ENCODE data around the gene KLHL29. TPM values are rescaled to one million over a fixed set of nuclear protein-coding genes. Genes with fewer than 3 reads are reported as not detected.
A peak's percentile ranks its signal among the peaks of the same experiment; 100 is the strongest.

Gene KLHL29
- total RNA-seq, 4 donors from 2014 or later: 39.6 to 52.0 (median 40.4) TPM

DNA sequence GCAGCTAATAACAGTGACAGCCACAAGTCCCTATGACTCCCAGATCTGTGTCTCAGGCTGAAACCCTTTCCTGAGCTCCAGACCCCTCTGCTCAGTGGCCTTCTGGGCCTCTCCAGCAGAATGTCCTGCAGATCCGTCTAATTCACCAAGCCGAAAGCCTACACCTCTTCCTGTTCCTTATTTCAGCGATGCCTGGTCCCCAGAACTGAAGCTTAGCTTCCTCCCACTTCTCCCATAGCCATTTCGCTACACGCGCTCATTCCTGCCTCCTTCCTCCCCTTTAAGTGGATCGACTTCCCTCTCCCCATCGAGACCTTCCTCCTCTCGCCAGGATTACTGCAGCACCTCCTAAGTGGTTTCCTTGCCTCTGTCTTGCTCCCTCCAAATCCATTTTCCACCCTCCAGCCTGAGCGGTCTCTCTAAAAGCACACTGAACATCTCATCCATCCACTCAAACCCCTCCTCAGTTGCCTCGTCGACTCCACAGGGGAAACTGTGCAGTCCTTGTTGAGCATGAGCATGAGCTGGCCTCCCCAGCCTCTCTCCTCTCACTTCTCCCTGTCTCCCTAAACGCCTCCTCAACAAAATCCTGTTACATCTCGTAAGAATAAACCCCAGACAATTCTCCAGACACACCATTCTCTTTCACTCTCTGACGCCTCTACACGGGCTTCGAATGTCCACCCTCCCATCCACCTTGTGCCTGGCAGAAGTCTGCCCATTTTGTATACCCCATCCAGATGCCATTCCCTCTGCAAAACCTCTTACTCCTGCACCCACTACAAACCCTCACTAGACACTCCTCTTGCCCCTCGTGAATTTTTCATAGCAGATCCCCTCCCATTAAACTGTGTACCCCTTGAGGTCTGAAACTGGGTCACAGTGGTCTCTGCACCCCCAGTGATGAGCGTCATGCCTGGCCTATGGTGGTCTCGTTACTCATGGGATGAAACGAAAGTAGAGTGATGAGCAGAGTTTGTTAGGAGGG, 309.4 kb downstream of the KLHL29 start:
- Histone ChIP-seq H3K4me3 (no peak overlapping the region), H3K27ac (no peak overlapping the region), H3K36me3 (peaks cover 0 to 100% (median 0%) of the 10 kb centered on the region in 3 donors), H3K9me3 (no peaks in the 10 kb centered on the region), H3K4me1 (peaks cover 0 to 45% (median 4%) of the 10 kb centered on the region in 4 donors), H3K27me3 (no peaks in the 10 kb centered on the region)
- DNase-seq (ENCODE audit: low spot score in 2 of 2): peak in 1 of 2 donors; percentile 4
- 77 to 83% methylated on average over 21 of the region's 21 CpGs for WGBS, 2 donors
- no peak for TF ChIP-seq POLR2A (IDR thresholded peaks at IDR 0.05)
- TF ChIP-seq, protein P1, sequence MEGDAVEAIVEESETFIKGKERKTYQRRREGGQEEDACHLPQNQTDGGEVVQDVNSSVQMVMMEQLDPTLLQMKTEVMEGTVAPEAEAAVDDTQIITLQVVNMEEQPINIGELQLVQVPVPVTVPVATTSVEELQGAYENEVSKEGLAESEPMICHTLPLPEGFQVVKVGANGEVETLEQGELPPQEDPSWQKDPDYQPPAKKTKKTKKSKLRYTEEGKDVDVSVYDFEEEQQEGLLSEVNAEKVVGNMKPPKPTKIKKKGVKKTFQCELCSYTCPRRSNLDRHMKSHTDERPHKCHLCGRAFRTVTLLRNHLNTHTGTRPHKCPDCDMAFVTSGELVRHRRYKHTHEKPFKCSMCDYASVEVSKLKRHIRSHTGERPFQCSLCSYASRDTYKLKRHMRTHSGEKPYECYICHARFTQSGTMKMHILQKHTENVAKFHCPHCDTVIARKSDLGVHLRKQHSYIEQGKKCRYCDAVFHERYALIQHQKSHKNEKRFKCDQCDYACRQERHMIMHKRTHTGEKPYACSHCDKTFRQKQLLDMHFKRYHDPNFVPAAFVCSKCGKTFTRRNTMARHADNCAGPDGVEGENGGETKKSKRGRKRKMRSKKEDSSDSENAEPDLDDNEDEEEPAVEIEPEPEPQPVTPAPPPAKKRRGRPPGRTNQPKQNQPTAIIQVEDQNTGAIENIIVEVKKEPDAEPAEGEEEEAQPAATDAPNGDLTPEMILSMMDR (IDR thresholded peaks at IDR 0.05): no peak
- no peak for TF ChIP-seq EP300 (IDR thresholded peaks at IDR 0.05)

DNA sequence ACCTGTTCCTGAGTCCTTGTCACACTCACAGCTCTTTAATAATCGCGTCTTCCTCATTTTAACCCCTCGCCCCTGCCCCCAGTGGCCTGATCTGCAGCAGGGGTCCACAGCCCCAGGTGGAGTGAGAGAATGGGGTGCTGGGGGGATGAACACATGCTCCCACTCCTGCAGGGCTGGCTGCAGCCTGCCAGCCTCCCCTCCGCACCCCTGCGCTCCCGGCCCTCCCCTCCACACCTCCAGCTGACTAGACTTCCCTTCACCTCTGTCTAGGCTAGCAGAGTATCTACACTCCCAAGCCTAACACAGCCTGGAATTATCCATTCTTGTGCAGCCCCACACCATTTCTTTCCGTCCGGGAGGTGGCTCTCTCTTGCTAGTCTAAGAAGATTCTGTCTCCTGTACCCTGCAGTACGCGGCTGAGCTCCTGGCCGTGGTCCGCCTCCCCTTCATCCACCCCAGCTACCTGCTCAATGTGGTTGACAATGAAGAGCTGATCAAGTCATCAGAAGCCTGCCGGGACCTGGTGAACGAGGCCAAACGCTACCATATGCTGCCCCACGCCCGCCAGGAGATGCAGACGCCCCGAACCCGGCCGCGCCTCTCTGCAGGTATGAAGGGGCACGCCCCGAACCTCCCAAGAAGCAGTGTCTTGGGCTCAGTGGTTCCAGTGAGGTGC, 310.4 kb downstream of the KLHL29 start:
- 94 to 96% methylated on average over 18 to 24 of the region's 24 CpGs for WGBS, 2 donors
- H3K36me3 ChIP-seq: peaks cover 0 to 100% (median 0%) of the 10 kb centered on the region in 3 donors
- H3K27me3 ChIP-seq: no peaks in the 10 kb centered on the region
- peaks cover 0 to 35% (median 4%) of the 10 kb centered on the region in 4 donors for H3K4me1 ChIP-seq
- DNase-seq (ENCODE audit: low spot score in 2 of 2): peak in 1 of 2 donors; percentile 9
- no peak overlapping the region for H3K27ac ChIP-seq
- H3K4me3 ChIP-seq: no peak overlapping the region
- H3K9me3 ChIP-seq: peaks cover 0 to 4% (median 0%) of the 10 kb centered on the region in 4 donors
- TF ChIP-seq EP300 (IDR thresholded peaks at IDR 0.05) (no peak), POLR2A (IDR thresholded peaks at IDR 0.05) (no peak)
- TF ChIP-seq, protein P1 (IDR thresholded peaks at IDR 0.05): no peak

DNA sequence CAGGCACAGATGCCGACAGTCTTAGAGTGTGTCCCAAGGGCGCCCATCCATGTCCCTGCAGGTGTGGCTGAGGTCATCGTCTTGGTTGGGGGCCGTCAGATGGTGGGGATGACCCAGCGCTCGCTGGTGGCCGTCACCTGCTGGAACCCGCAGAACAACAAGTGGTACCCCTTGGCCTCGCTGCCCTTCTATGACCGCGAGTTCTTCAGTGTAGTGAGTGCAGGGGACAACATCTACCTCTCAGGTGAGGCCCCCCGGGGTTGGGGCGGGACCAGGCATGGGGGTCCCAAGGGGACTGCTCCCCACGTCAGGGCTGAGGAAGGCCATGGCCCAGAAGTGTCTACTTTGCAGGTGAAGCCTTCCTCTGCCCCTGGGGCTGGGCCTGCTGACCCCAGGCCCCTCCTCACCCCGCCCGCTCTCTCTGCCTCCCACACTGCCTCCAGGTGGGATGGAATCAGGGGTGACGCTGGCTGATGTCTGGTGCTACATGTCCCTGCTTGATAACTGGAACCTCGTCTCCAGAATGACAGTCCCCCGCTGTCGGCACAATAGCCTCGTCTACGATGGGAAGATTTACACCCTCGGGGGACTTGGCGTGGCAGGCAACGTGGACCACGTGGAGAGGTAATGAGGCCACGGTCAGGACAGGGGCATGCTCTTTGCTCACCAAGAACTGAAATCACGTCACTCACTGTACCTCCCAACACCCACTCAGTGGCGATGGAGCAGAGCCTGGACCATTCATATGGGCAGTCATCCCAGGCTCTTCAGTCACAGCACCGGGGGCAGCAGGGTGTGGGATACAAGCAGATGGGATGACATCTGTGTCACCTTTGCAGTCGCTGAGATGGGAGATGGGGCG, 311.1 kb downstream of the KLHL29 start:
- H3K36me3 ChIP-seq: peaks cover 0 to 100% (median 0%) of the 10 kb centered on the region in 3 donors
- H3K27me3 ChIP-seq: no peaks in the 10 kb centered on the region
- peaks cover 0 to 4% (median 0%) of the 10 kb centered on the region in 4 donors for H3K9me3 ChIP-seq
- TF ChIP-seq POLR2A (IDR thresholded peaks at IDR 0.05) (no peak), EP300 (IDR thresholded peaks at IDR 0.05) (no peak)
- TF ChIP-seq, protein P1 (IDR thresholded peaks at IDR 0.05): no peak
- H3K4me3 ChIP-seq: no peak overlapping the region
- H3K27ac ChIP-seq: peak overlapping the region in 1 of 4 donors; percentile 51
- 81 to 88% methylated on average over 26 to 27 of the region's 32 CpGs for WGBS, 2 donors
- H3K4me1 ChIP-seq: peaks cover 0 to 28% (median 4%) of the 10 kb centered on the region in 4 donors
- peak in 1 of 2 donors; percentile 11 for DNase-seq (ENCODE audit: low spot score in 2 of 2)

DNA sequence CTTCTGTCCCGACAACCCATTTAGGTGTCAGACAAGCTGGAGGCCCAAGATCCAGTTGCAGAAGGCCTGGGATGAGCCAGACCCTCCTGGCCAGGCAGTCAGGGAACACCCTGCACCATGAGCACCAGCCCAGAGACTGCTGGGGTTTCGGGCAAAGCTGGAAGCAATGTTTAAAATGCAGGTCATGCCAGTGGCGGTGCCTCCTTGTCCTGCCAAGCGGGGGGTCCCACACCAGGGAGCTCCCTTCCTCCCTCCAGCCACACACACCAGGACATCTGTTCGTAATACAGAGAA, 311.7 kb downstream of the KLHL29 start:
- Histone ChIP-seq H3K4me3 (no peak overlapping the region), H3K9me3 (peaks cover 0 to 4% (median 0%) of the 10 kb centered on the region in 4 donors), H3K27ac (peak overlapping the region in 1 of 4 donors; percentile 51), H3K4me1 (peaks cover 0 to 28% (median 4%) of the 10 kb centered on the region in 4 donors), H3K27me3 (no peaks in the 10 kb centered on the region), H3K36me3 (peaks cover 0 to 98% (median 0%) of the 10 kb centered on the region in 3 donors)
- DNase-seq (ENCODE audit: low spot score in 2 of 2): peak in 1 of 2 donors; percentile 5
- no peak for TF ChIP-seq EP300 (IDR thresholded peaks at IDR 0.05)
- TF ChIP-seq POLR2A (IDR thresholded peaks at IDR 0.05): no peak
- TF ChIP-seq, protein P1 (IDR thresholded peaks at IDR 0.05): no peak
- 77 to 80% methylated on average over 5 of the region's 5 CpGs for WGBS, 2 donors

Measured in tibial nerve (tissue), 4 donors.